ELR (cell line): ENCODE measurements around the gene NKPD1.

ENCODE experiments used
- DNase-seq: peaks from one replicate; pipeline ENCODE4 v3.0.0-alpha.2; 2015; ENCODE audit warnings: low read depth

NKPD1 gene

DNA sequence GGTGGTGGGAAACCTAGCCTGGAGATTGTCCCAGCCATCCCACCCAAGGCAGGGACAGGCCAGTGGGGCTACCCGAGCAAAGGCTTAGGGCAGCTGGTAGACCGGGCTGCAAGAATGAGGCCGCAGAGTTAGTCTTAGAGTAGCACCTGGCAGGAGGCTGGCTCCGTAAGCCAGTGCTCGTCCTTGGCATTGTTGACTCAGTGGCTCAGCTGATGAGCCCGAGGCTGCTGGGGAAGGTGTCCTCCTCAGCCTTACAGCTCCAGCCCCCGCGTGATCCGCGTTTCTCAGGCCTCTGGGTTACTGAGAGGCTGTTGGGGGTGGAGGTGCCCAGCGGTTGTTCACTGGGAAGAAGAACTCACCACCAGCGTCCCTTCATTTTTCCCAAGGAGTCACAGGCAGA, 43.1 kb downstream of the NKPD1 start:
- DNase-seq: no peak

DNA sequence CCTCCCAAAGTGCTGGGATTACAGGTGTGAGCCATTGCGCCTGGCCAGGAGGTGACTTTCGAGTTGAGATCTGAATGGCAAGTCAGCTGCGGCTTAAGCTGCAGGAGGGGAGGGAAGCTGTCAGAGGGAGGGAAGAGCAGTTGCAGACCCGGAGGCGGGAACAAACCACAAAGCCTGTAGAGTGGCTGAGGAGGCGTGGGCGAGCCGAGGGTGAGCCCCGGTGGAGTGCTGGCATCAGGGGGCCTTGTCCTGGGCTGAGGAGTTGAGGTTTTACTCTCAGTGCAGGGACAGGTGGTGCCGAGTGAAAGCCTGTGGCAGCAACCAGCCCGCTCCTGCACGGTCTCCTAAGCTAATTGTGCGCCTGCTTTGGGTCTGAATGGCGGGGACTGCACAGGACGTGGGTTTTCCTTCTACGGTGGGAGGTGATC, 43.6 kb downstream of the NKPD1 start:
- no peak for DNase-seq

DNA sequence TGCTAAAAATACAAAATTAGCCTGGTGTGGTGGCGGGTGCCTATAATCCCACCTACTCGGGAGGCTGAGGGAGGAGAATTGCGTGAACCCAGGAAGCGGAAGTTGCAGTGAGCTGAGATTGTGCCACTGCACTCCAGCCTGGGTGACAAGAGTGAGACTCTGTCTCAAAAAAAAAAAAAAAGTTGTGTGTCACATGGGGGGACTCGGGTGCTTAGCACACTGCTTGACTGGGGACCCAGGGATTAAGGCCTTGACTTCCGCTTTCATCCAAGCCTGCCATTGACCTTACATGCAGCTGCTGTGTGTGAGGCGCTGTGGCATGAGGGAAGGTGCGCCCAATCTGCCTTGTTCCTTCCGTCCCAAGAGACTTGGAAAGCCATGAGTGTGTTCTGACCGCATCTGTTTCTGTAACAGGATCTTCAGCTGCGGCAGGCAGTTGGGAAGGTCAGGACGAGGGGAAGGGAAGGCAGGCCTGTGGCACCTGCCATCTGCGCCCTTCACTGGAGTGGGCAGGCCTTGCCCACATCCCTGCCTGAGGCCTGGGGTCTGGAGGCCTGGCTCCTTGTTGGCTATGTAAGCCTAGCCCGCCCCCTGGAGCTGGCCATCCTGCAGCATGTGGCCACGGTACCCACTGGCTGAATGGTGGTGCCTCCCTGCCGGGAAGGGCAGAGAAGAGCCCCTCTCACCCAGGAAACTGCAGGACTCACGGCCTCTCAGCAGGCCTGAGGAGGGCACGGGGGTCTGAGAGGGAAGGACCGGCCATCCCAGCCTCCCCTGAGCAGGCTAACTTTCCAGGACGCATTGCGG, 44.8 kb downstream of the NKPD1 start:
- no peak for DNase-seq

DNA sequence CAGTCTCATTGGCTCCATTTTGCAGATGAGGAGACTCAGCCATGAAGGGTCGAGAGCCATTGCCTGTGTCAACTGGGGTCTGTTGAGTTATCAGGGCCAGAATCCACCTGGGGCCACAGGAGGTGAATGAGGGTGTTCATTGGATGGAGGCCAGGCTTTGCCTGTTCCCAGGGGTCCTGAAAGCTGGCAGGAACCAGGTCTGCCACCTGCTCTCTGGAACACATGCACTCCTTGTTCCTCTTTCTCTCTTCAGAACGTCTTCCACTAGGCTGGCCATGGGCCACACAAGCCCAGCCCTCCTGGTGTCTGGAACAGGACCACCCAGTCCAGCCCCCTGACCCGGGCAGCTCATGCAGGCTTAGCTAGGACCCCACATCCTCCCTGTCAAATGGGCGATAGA, 46.7 kb downstream of the NKPD1 start:
- no peak for DNase-seq

DNA sequence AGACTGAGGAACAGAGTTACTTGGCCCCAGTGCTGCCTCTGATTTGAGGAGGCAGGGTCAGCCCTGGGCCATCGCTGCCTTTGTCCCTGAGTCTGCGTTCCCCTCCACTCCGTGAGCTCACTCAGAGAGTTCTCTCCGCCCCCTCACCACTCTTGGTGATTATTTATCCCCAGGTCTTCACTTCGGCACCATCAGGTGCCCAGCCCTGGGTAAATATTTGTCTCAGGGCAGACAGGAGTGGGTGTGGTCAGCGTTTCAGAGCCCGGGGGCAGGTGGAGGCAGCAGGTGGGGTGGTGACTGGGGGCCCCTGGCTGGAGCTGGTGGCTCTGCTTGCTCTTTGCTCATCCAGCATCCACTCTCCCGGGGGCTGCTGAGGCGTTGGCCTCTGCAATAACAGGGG, 47.2 kb downstream of the NKPD1 start:
- DNase-seq: no peak

DNA sequence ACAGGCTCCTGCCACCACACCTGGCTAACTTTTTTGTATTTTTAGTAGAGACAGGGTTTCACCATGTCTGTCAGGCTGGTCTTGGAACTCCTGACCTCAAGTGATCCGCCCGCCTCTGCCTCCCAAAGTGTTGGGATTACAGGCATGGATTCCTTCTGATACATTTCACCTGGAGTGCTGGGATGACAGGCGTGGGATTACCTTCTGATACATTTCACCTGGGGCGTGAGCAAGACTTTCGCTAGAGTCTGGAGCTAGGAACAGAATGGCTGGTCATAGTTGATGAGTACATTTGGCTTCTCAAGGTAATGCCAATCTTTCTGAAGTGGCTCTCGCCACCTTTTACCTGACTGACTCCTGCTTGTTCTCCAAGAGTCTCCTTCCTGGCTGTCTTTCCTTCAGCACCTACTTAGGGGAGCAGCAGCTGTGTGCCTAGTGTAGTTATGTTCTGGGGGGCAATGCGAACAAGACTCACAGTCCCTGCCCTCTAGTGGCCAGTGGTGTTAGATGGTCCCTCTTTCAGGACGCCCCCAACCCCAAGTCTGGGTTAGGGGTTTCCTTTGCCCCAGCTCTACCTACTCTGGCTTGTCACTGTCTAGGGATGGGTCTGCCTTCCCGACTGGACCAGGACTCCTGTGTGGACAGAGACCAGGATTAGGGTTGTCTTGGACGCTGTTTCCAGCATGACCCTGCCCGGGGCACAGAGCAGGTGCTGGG, 48.5 kb downstream of the NKPD1 start:
- DNase-seq: no peak
